RWPE1 (cell line): ENCODE measurements around the gene SPINK1.

Source experiments
- CTCF ChIA-PET: fragments of 350-600 bp; sonication (Branson Sonifier 250); formaldehyde crosslinking; extraction: SDS; loops from one replicate; lab custom pipeline; 2021; lab: Yijun Ruan, JAX
- POLR2A ChIA-PET: fragments of 400-600 bp; formaldehyde crosslinking; extraction: SDS; loops from one replicate; lab custom pipeline; 2020; ENCODE audit warnings: antibody characterized with exemption; ENCODE audit not compliant: low non-redundant PET; lab: Yijun Ruan, JAX
- DNase-seq: peaks from one replicate; pipeline ENCODE4 v3.0.0; 2012; ENCODE audit warnings: low spot score
- H3K27ac ChIP-seq: fragments of 450-650 bp; 2 replicates; pipeline ENCODE4 v1.5.1; 2017
- TF ChIP-seq, protein P1 (sequence below): fragments of 450-650 bp; conservative IDR thresholded peaks from 2 replicates; pipeline ENCODE4 v1.5.1; 2017; ENCODE audit warnings: low read depth, mild to moderate bottlenecking

The SPINK1 gene

DNA sequence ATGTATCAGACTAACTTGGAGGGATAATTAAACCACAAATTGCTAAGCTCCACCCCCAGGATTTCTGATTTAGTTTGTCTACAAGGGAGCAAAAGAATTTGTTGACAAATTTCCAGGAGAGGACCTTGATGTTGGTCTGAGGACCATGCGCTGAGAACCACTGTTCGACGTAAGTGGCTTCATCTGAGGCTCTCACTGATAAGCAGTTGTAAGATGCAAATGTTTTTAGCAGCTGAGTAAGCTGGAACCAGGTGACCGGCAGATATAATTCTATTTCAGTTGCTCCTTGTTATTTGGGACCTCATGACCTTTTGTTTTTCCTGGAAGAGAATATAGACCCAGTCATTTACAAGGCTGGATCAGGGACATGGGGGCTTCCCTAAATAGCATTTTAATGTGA, 14.1 kb upstream of the SPINK1 start:
- TF ChIP-seq, protein P1, sequence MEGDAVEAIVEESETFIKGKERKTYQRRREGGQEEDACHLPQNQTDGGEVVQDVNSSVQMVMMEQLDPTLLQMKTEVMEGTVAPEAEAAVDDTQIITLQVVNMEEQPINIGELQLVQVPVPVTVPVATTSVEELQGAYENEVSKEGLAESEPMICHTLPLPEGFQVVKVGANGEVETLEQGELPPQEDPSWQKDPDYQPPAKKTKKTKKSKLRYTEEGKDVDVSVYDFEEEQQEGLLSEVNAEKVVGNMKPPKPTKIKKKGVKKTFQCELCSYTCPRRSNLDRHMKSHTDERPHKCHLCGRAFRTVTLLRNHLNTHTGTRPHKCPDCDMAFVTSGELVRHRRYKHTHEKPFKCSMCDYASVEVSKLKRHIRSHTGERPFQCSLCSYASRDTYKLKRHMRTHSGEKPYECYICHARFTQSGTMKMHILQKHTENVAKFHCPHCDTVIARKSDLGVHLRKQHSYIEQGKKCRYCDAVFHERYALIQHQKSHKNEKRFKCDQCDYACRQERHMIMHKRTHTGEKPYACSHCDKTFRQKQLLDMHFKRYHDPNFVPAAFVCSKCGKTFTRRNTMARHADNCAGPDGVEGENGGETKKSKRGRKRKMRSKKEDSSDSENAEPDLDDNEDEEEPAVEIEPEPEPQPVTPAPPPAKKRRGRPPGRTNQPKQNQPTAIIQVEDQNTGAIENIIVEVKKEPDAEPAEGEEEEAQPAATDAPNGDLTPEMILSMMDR = no peak
- ChIA-PET POLR2A (no interaction called here), CTCF (interaction anchor here (0.8 kb wide), 1 partner anchor 12 kb away, joined by 3 read pairs; no protein-coding TSS in a partner anchor)
- no peak for DNase-seq
- H3K27ac ChIP-seq = no peak overlapping the region

DNA sequence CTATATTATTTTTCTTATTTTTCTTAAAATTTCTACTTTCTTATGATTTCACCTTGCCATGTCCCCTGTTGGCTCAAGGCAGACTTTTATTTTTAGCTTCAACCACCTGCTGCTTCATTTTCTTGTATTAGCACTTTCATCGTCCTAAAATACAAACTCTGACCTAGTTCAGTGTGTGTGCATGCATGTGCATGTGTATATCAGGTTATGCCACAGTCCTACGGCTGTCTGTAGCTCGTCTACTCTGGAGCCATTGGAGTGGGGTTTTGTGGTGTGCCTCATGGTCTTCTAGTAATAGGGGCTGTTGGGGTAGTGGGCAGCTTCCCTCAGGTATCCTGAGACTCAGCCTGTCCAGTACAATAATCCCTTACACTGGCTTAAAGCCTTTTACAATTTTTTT, 13.4 kb upstream of the SPINK1 start:
- DNase-seq = no peak
- ChIA-PET CTCF (interaction anchor here (0.5 to 0.8 kb wide), 2 partner anchors 13 to 148 kb away, joined by 3 to 7 read pairs; no protein-coding TSS in a partner anchor), POLR2A (no interaction called here)
- no peak overlapping the region for H3K27ac ChIP-seq
- TF ChIP-seq, protein P1 = no peak

DNA sequence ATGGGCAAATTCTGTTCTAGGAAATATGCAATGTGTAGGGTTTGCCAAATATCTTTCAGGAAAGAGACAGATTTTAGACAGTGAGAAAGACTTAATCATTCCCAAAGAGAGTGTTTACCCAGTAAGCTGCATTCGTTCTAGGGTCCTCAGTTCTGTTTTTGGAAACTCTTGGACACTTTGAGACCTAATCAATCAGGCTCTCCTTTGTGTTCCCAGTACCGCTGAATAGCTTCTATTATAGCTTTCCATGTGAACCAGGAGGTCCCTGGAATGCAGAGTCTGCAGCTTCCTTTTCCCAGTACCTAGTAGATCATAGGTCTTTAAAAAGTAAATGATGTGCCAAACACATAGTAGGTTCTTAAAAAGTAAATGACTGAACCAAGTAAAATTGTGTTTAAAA, 11.4 kb upstream of the SPINK1 start:
- POLR2A ChIA-PET = no interaction called here
- DNase-seq = no peak
- CTCF ChIA-PET = interaction anchor here (0.6 to 1.6 kb wide), 4 partner anchors 15 to 453 kb away, joined by 3 to 7 read pairs (median 4); no protein-coding TSS in a partner anchor
- no peak overlapping the region for H3K27ac ChIP-seq
- TF ChIP-seq, protein P1 = no peak

DNA sequence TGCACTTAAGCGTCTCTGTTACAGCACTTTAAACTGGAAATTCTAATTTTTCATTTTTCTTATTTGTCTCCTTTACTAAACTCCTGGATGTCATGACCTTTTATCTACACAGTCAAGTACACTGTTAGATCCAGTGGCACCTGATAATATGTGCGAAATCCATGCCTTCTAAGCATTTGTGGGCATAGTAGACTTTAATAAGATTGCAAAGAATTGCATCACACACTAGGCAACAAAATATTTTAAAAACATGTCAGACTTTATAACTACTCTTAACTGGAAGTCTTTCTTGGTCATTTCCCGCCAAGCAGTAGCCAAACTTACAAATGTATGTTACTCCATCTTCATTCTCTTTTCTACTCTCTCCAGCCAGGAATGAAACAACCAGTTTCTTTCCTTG, 5.0 kb upstream of the SPINK1 start:
- ChIA-PET POLR2A (no interaction called here), CTCF (no interaction called here)
- no peak overlapping the region for H3K27ac ChIP-seq
- DNase-seq = no peak
- TF ChIP-seq, protein P1 = no peak

- no peak overlapping the region for H3K27ac ChIP-seq
- CTCF ChIA-PET = interaction anchor here (0.6 kb wide), 1 partner anchor 613 kb away, joined by 4 read pairs; no protein-coding TSS in a partner anchor
- POLR2A ChIA-PET = no interaction called here
- DNase-seq = peak; percentile 64
- TF ChIP-seq, protein P1 = no peak
Measured at GRCh38 chr5:147835386-147835798, 3.9 kb upstream of the SPINK1 start.

- CTCF ChIA-PET = interaction anchor here (1.1 to 1.9 kb wide), 2 partner anchors 10 to 205 kb away, joined by 6 to 9 read pairs; no protein-coding TSS in a partner anchor
- POLR2A ChIA-PET = no interaction called here
- TF ChIP-seq, protein P1 = no peak
Measured at GRCh38 chr5:147832541-147832940, 1.1 kb upstream of the SPINK1 start.

More at GRCh38 chr5:147832541-147832940, 1.1 kb upstream of the SPINK1 start:
- no peak for DNase-seq
- no peak overlapping the region for H3K27ac ChIP-seq
